A549 (cell line): ENCODE measurements around the gene AP3B2.
"Not testable (repeated sequence)": the region's sequence is repeated elsewhere in the genome, so short reads cannot be mapped to it uniquely, and the experiment has no call there.

Experiments used
- POLR2A ChIP-seq: IDR thresholded peaks from 2 replicates; pipeline ENCODE4 v1.6.1; 2012; ENCODE audit warnings: mild to moderate bottlenecking, low read length
- POLR2AphosphoS2 ChIP-seq: conservative IDR thresholded peaks from 2 replicates; pipeline ENCODE4 v1.6.1; 2012; ENCODE audit warnings: low read length, improper control_type of control experiment, inconsistent platforms
- SMC3 ChIP-seq: fragments of >200 bp; sonication (Bioruptor Twin); formaldehyde crosslinking; IDR thresholded peaks from 3 replicates; pipeline ENCODE4 v1.6.1; 2018; ENCODE audit warnings: inconsistent platforms
- SREBF2 ChIP-seq: fragments of 450-650 bp; IDR thresholded peaks from 2 replicates; pipeline ENCODE4 v1.6.1; 2014; ENCODE audit warnings: mild to moderate bottlenecking, moderate library complexity
- TF ChIP-seq, protein P1 (sequence below): fragments of >200 bp; sonication (Bioruptor Twin); formaldehyde crosslinking; IDR thresholded peaks from 3 replicates; pipeline ENCODE4 v1.5.1; 2016

DNA sequence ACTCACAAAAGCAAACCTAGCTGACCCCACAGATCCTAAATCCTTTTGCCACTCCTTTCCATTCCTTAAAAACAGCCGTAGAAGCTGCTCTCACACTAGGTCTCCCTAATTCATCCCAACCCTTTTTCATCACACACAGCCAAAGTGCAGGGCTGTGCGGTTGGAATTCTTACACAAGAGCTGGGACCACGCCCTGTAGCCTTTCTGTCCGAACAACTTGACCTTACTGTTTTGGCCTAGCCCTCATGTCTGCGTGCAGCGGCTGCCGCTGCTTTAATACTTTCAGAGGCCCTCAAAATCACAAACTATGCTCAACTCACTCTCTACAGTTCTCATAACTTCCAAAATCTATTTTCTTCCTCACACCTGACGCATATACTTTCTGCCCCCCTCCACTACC is 3.8 kb downstream of the AP3B2 start:
- TF ChIP-seq POLR2A, POLR2AphosphoS2, SREBF2, SMC3: not testable (repeated sequence)
- TF ChIP-seq, protein P1, sequence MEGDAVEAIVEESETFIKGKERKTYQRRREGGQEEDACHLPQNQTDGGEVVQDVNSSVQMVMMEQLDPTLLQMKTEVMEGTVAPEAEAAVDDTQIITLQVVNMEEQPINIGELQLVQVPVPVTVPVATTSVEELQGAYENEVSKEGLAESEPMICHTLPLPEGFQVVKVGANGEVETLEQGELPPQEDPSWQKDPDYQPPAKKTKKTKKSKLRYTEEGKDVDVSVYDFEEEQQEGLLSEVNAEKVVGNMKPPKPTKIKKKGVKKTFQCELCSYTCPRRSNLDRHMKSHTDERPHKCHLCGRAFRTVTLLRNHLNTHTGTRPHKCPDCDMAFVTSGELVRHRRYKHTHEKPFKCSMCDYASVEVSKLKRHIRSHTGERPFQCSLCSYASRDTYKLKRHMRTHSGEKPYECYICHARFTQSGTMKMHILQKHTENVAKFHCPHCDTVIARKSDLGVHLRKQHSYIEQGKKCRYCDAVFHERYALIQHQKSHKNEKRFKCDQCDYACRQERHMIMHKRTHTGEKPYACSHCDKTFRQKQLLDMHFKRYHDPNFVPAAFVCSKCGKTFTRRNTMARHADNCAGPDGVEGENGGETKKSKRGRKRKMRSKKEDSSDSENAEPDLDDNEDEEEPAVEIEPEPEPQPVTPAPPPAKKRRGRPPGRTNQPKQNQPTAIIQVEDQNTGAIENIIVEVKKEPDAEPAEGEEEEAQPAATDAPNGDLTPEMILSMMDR = not testable (repeated sequence)
